B cell (primary cell): Measurements from ENCODE around the gene PTEN. TPM values are rescaled to one million over a fixed set of nuclear protein-coding genes. Genes with fewer than 3 reads are reported as not detected.

Experiments
- ATAC-seq: fragments of 200-7000 bp; cut with Tn5 transposase; one replicate; pipeline ENCODE4 v1.10.0; 2021; ENCODE audit warnings: low read depth, mild to moderate bottlenecking, moderate number of reproducible peaks, moderate library complexity
- CTCF ChIA-PET: fragments of 350-600 bp; sonication (Branson Sonifier 250); formaldehyde crosslinking; loops from one replicate; lab custom pipeline; 2021; ENCODE audit warnings: antibody characterized with exemption, inconsistent platforms; lab: Charles Lee
- POLR2A ChIA-PET: fragments of 350-600 bp; sonication (Branson Sonifier 250); formaldehyde crosslinking; loops from one replicate; lab custom pipeline; 2021; ENCODE audit warnings: antibody characterized with exemption; lab: Charles Lee
- DNase-seq: peaks from one replicate; pipeline ENCODE4 v3.0.0; 2013
- H2AFZ ChIP-seq: 2 replicates; pipeline ENCODE4 v1.6.1; 2012; ENCODE audit warnings: mild to moderate bottlenecking, low read depth, low read length; ENCODE audit not compliant: insufficient read depth, poor library complexity, severe bottlenecking
- H3K27ac ChIP-seq, 2 donors: 1 replicate in 1 of 2; 2 replicates in 1 of 2; pipeline ENCODE4 v1.5.1; 2012 to 2013; ENCODE audit warnings: low read length in 2 of 2, mild to moderate bottlenecking in 2 of 2, moderate library complexity in 1 of 2
- H3K27me3 ChIP-seq, 4 experiments: fragments of 200-600 bp in 1 of 4; sonication (generic) in 1 of 4; replicated peaks in 1 of 4; 1 replicate in 2 of 4; 2 replicates in 2 of 4; pipeline versions ENCODE4 v1.6.1 to v1.7.0; 2013 to 2016; ENCODE audit warnings: low read length in 3 of 4, mild to moderate bottlenecking in 2 of 4, mixed read lengths in 1 of 4, moderate library complexity in 1 of 4; ENCODE audit not compliant: insufficient read depth in 4 of 4, control insufficient read depth in 3 of 4; ENCODE audit errors: control extremely low read depth in 1 of 4
- H3K36me3 ChIP-seq, 2 experiments: replicated peaks in 1 of 2; 1 replicate in 1 of 2; 2 replicates in 1 of 2; pipeline versions ENCODE4 v1.6.1 to v1.7.1; 2013; ENCODE audit warnings: low read length in 1 of 2; ENCODE audit not compliant: insufficient read depth in 2 of 2, control insufficient read depth in 1 of 2; ENCODE audit errors: control extremely low read depth in 1 of 2, extremely low read depth in 1 of 2
- H3K4me1 ChIP-seq, 2 donors: fragments of 200-600 bp in 1 of 2; sonication (generic) in 1 of 2; 1 replicate in 1 of 2; 2 replicates in 1 of 2; pipeline versions ENCODE4 v1.5.1 to v1.6.1; 2013 to 2017; ENCODE audit warnings: low read length in 2 of 2; ENCODE audit not compliant: control insufficient read depth in 2 of 2, insufficient read depth in 2 of 2
- H3K4me2 ChIP-seq: replicated peaks from 2 replicates; pipeline ENCODE3; 2012; ENCODE audit warnings: mild to moderate bottlenecking, low read depth, low read length; ENCODE audit not compliant: poor library complexity, severe bottlenecking
- H3K4me3 ChIP-seq, 5 experiments: fragments of 200-600 bp in 1 of 5; sonication (generic) in 1 of 5; 1 replicate in 3 of 5; 2 replicates in 2 of 5; pipeline versions ENCODE4 v1.5.1 to v1.7.0; 2011 to 2016; ENCODE audit warnings: low read length in 4 of 5, mild to moderate bottlenecking in 4 of 5, low read depth in 2 of 5, control low read depth in 1 of 5, moderate library complexity in 1 of 5; ENCODE audit not compliant: insufficient read depth in 1 of 5; ENCODE audit errors: control extremely low read depth in 1 of 5, extremely low read depth in 1 of 5
- H3K79me2 ChIP-seq: fragments of 200-600 bp; sonication (generic); one replicate; pipeline ENCODE4 v1.6.0; 2016; ENCODE audit warnings: low read length; ENCODE audit not compliant: control insufficient read depth, insufficient read depth
- H3K9ac ChIP-seq: fragments of 200-600 bp; sonication (generic); 2 replicates; pipeline ENCODE4 v1.6.1; 2017; ENCODE audit warnings: mild to moderate bottlenecking, low read length, moderate library complexity
- H3K9me3 ChIP-seq, 3 donors: one replicate each; pipeline versions ENCODE4 v1.6.1 to v1.7.1; 2013; ENCODE audit warnings: low read length in 2 of 3; ENCODE audit not compliant: control insufficient read depth in 2 of 3, insufficient read depth in 1 of 3; ENCODE audit errors: control extremely low read depth in 1 of 3
- H4K20me1 ChIP-seq: 2 replicates; pipeline ENCODE4 v1.6.0; 2012; ENCODE audit warnings: mild to moderate bottlenecking, low read length; ENCODE audit not compliant: insufficient read depth, control insufficient read depth, poor library complexity, severe bottlenecking
- H3K27ac Mint-ChIP-seq: one replicate; pipeline ENCODE4 v1.8.0; 2021; ENCODE audit warnings: mixed read lengths
- H3K27me3 Mint-ChIP-seq: one replicate; pipeline ENCODE4 v1.8.0; 2021; ENCODE audit warnings: mixed read lengths
- H3K4me1 Mint-ChIP-seq: one replicate; pipeline ENCODE4 v1.8.0; 2021; ENCODE audit warnings: mixed read lengths
- H3K4me3 Mint-ChIP-seq: one replicate; pipeline ENCODE4 v1.8.0; 2021; ENCODE audit warnings: mixed read lengths
- H3K9me3 Mint-ChIP-seq: one replicate; pipeline ENCODE4 v1.8.0; 2022; ENCODE audit warnings: mixed read lengths; ENCODE audit not compliant: insufficient read depth
- EZH2 ChIP-seq: IDR thresholded peaks from 2 replicates; pipeline ENCODE4 v1.6.1; 2012; ENCODE audit warnings: borderline replicate concordance, low read depth, mild to moderate bottlenecking, moderate library complexity, low read length; ENCODE audit not compliant: insufficient read depth, poor library complexity, severe bottlenecking
- WGBS: methylation state at CpG from one replicate; pipeline ENCODE4 v1.1.5; 2013; ENCODE audit warnings: missing lambda C conversion rate; ENCODE audit not compliant: insufficient coverage; 5-methylcytosine and 5-hydroxymethylcytosine counted together
- intact Hi-C: fragments of 100-400 bp; cut with micrococcal nuclease; formaldehyde crosslinking; loops from one replicate; pipeline ENCODE4 v1.10.0; 2022
- polyA plus RNA-seq: library from polyadenylated mRNA; depleted of rRNA; stranded (reverse); fragments of >200 nt; gene quantifications from 2 replicates; pipeline ENCODE4 v1.2.3, GENCODE V29; 2012
- total RNA-seq, 2 donors: library from RNA; stranded (reverse); fragments of 120-200 nt in 1 of 2; gene quantifications; 1 replicate in 1 of 2; 2 replicates in 1 of 2; pipeline versions ENCODE4 v1.2.3 to v1.2.4, GENCODE V29; 2013 to 2022
- TF ChIP-seq, protein P1 (sequence below): fragments of 200-600 bp; IDR thresholded peaks from one replicate; pipeline ENCODE4 v1.8.0; 2022; ENCODE audit warnings: antibody characterized with exemption, mild to moderate bottlenecking

Gene PTEN
- total and polyA plus RNA-seq, 2 donors (not counting 1 experiment from before 2014, with no cell fraction given): 15.2 to 114 TPM

DNA sequence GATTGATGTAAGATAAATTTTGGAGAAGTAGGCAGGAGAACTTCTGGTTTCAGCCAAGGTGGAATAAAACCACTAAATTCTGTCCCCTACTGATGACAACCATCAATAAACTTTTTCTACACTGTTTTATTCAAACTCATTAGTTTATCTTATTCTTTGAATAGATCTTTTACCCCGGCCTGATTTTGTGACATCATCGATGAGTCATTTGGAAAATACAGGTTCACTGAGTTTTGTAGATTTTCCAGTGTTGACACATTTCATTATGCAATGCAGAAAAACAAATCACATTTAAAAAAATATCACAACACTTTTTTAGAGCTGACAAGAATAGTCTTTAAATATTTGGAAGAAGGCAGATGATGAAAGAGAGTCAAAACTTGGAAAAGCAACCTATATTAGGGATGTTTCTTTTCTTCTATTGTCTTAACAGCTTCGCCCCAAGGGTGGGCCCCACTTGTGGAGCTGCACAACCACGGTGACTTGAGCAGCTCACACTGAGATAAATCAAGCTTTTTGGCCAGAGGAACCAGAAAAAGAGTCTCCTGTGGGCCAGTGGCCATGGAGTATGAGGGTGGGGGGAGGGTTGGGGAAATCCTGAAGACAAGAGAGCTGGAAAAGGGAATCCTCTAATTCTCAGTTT is 112.8 kb downstream of the PTEN start:
- H3K4me3 Mint-ChIP-seq: no peak overlapping the region
- H3K4me1 ChIP-seq: peaks cover 4 to 9% of the 10 kb centered on the region in 2 donors
- no peak for TF ChIP-seq EZH2
- TF ChIP-seq, protein P1, sequence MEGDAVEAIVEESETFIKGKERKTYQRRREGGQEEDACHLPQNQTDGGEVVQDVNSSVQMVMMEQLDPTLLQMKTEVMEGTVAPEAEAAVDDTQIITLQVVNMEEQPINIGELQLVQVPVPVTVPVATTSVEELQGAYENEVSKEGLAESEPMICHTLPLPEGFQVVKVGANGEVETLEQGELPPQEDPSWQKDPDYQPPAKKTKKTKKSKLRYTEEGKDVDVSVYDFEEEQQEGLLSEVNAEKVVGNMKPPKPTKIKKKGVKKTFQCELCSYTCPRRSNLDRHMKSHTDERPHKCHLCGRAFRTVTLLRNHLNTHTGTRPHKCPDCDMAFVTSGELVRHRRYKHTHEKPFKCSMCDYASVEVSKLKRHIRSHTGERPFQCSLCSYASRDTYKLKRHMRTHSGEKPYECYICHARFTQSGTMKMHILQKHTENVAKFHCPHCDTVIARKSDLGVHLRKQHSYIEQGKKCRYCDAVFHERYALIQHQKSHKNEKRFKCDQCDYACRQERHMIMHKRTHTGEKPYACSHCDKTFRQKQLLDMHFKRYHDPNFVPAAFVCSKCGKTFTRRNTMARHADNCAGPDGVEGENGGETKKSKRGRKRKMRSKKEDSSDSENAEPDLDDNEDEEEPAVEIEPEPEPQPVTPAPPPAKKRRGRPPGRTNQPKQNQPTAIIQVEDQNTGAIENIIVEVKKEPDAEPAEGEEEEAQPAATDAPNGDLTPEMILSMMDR: no peak
- H3K27me3 ChIP-seq: no peaks in the 10 kb centered on the region
- H3K9ac ChIP-seq: no peak overlapping the region
- no peak overlapping the region for H3K4me2 ChIP-seq
- peaks cover 25% of the 10 kb centered on the region for H3K4me1 Mint-ChIP-seq
- H3K27ac Mint-ChIP-seq: no peak overlapping the region
- DNase-seq (no peak), ATAC-seq (no peak)
- ChIA-PET CTCF (interaction anchor here (0.6 kb wide), 1 partner anchor 17 kb away, joined by 3 read pairs; no protein-coding TSS in a partner anchor), POLR2A (no interaction called here)
- WGBS: 51% methylated on average over 2 of the region's 4 CpGs
- no peaks in the 10 kb centered on the region for H3K9me3 Mint-ChIP-seq
- H2AFZ ChIP-seq: no peak overlapping the region
- H3K79me2 ChIP-seq: no peaks in the 10 kb centered on the region
- no peaks in the 10 kb centered on the region for H3K36me3 ChIP-seq
- H3K9me3 ChIP-seq: peaks cover 0 to 1% (median 0%) of the 10 kb centered on the region in 3 donors
- H4K20me1 ChIP-seq: no peaks in the 10 kb centered on the region
- H3K27me3 Mint-ChIP-seq: no peaks in the 10 kb centered on the region
- H3K27ac ChIP-seq: no peak overlapping the region
- intact Hi-C loops: no loop called here
- no peak overlapping the region for H3K4me3 ChIP-seq

DNA sequence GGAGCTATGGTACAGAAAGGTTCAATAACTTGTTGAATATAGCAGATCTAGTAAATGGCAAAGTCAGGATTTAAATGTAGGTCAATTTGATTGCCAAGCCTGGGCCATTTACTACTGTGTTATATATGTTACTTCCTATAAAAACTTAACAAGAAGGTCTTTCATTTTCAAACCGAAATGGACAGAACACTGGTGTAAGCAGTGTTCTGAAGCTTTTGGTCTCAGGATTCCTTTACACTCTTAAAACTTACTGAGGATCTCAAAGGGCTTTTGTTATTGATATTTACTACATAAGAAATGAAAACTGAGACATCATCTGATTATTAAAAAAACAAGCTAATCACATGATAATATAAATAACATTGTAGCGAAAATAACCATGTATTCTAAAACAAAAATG is 114.7 kb downstream of the PTEN start:
- Mint-ChIP-seq H3K4me1 (peaks cover 24% of the 10 kb centered on the region), H3K4me3 (no peak overlapping the region), H3K27me3 (no peaks in the 10 kb centered on the region), H3K27ac (no peak overlapping the region), H3K9me3 (no peaks in the 10 kb centered on the region)
- no peak overlapping the region for H3K4me2 ChIP-seq
- ChIA-PET POLR2A (no interaction called here), CTCF (no interaction called here)
- H2AFZ ChIP-seq: no peak overlapping the region
- peaks cover 0 to 1% (median 0%) of the 10 kb centered on the region in 3 donors for H3K9me3 ChIP-seq
- no peaks in the 10 kb centered on the region for H4K20me1 ChIP-seq
- DNase-seq (no peak), ATAC-seq (no peak)
- H3K36me3 ChIP-seq: no peaks in the 10 kb centered on the region
- WGBS: no CpG with 5 or more reads among the region's 2 CpGs
- H3K4me3 ChIP-seq: no peak overlapping the region
- no peak overlapping the region for H3K9ac ChIP-seq
- no peak overlapping the region for H3K27ac ChIP-seq
- peaks cover 4 to 9% of the 10 kb centered on the region in 2 donors for H3K4me1 ChIP-seq
- TF ChIP-seq, protein P1: no peak
- no peak for TF ChIP-seq EZH2
- H3K27me3 ChIP-seq: no peaks in the 10 kb centered on the region
- intact Hi-C loops: no loop called here
- H3K79me2 ChIP-seq: no peaks in the 10 kb centered on the region
